ENCODE measurements around the gene ATP6V1D. TPM values are rescaled to one million over a fixed set of nuclear protein-coding genes. Genes with fewer than 3 reads are reported as not detected.

The ATP6V1D gene
- 70.4 and 81.7 TPM in 2 replicates for polyA plus RNA-seq (2011; rRNA removed)
- 19.5 and 20.5 TPM in 2 replicates for polyA plus RNA-seq (2012; cell fraction: cytosol; rRNA removed)
- polyA plus RNA-seq (2012; cell fraction: nucleus; rRNA removed), result 7.8 and 15.6 TPM in 2 replicates
- 95.0 to 104 TPM (median 101 TPM) in 3 replicates for polyA plus RNA-seq (2017; fragmentation: RNase III; extraction: RNeasy Plus Mini Kit Qiagen cat#74134 plus additional on column Dnase treatment)
- polyA minus RNA-seq (2011; rRNA and poly(A)+ RNA removed), result 23.3 and 30.2 TPM in 2 replicates

GRCh38 chr14:67359775-67360469 is at the start of gene ATP6V1D, which contains the start of gene EIF2S1:
Gene ATP6V1D, minus strand, starts transcription at chr14:67359804. Its CDS starts 106 bp downstream, at chr14:67359698.
Gene EIF2S1, plus strand, starts transcription at chr14:67360328. Its CDS starts 4,440 bp downstream, at chr14:67364768.
- ChIA-PET POLR2A (interaction anchor here (0.8 to 1.2 kb wide), 6 partner anchors 34 to 852 kb away, joined by 3 to 11 read pairs (median 4); partner anchors contain the start of genes GPHN, PALS1, PIGH and PLEK2), CTCF (interaction anchor here (0.6 to 2.7 kb wide), 37 partner anchors 9 to 960 kb away, joined by 3 to 18 read pairs (median 3); partner anchors contain the start of gene PLEK2)
- Histone ChIP-seq H3K4me1 (peaks cover 39% of the 10 kb centered on the region), H3K4me3 (peak within 1 kb of the TSS; percentile 87), H3K27ac (peak within 1 kb of the TSS; percentile 95 to 99), H3K4me2 (peak within 1 kb of the TSS; percentile 94), H3K9me3 (no peaks in the 10 kb centered on the region)
- DNase-seq (ENCODE audit: low read depth in 1 of 2, low spot score in 1 of 2) (peak; percentile 98 to 100), FAIRE-seq (peak; percentile 99), ATAC-seq (peak; percentile 95 to 97)
- WGBS (ENCODE audit: missing lambda C conversion rate), result 2% methylated on average over 38 of the region's 47 CpGs
- TF ChIP-seq E2F6 (IDR thresholded peaks at IDR 0.05; ENCODE audit: borderline replicate concordance, low read depth) (peak; percentile 29; the same call in 1 of the 2 replicates), NPAS2 (CRISPR knock-in tag; IDR thresholded peaks at IDR 0.05; ENCODE audit: borderline replicate concordance) (no peak), POLR2AphosphoS2 (conservative IDR thresholded peaks at IDR 0.05; ENCODE audit: low read length) (no peak), NFE2L2 (conservative IDR thresholded peaks at IDR 0.05; ENCODE audit: low read length) (no peak), MAX (IDR thresholded peaks at IDR 0.05) (peak; percentile 97), CEBPB (IDR thresholded peaks at IDR 0.05) (peak in 1 of 2 experiments; percentile 14; a peak in 2 of 4 replicates), HMGXB4 (CRISPR knock-in tag; IDR thresholded peaks at IDR 0.05; ENCODE audit: borderline replicate concordance) (no peak), CHD2 (IDR thresholded peaks at IDR 0.05; ENCODE audit: low read length, partially characterized antibody) (no peak), RAD21 (conservative IDR thresholded peaks at IDR 0.05 in 1 of 2, IDR thresholded peaks at IDR 0.05 in 1 of 2) (peak in 1 of 2 experiments; percentile 26; a peak in 2 of 5 replicates), ATOH8 (CRISPR knock-in tag; IDR thresholded peaks at IDR 0.05; ENCODE audit: low read depth) (no peak), PBX3 (IDR thresholded peaks at IDR 0.05) (peak; percentile 65; the same call in 1 of the 2 replicates), MAZ (IDR thresholded peaks at IDR 0.05; ENCODE audit: borderline replicate concordance, low read depth, low read length) (0 out of 2 replicates have a peak, but pooled peaks have one; percentile 36), KDM1A (IDR thresholded peaks at IDR 0.05; ENCODE audit: low read depth) (no peak), FOSB (CRISPR knock-in tag; IDR thresholded peaks at IDR 0.05) (no peak), KDM5A (IDR thresholded peaks at IDR 0.05) (peak; percentile 87), HES2 (IDR thresholded peaks at IDR 0.05) (no peak), RNF2 (IDR thresholded peaks at IDR 0.05; ENCODE audit: borderline replicate concordance, low read depth) (no peak), FOSL2 (IDR thresholded peaks at IDR 0.05) (no peak), FOSL2 (CRISPR knock-in tag; IDR thresholded peaks at IDR 0.05) (no peak), TFCP2L1 (CRISPR knock-in tag; IDR thresholded peaks at IDR 0.05) (no peak), HOXB13 (CRISPR knock-in tag; IDR thresholded peaks at IDR 0.05; ENCODE audit: low read depth) (no peak), CTCF (IDR thresholded peaks at IDR 0.05) (peak; percentile 98), POLR2A (IDR thresholded peaks at IDR 0.05; ENCODE audit: low read length) (peak; percentile 85), CBX8 (IDR thresholded peaks at IDR 0.05) (no peak), CBX2 (IDR thresholded peaks at IDR 0.05; ENCODE audit: borderline replicate concordance, low read depth) (no peak), USF2 (IDR thresholded peaks at IDR 0.05) (peak; percentile 87), EP300 (IDR thresholded peaks at IDR 0.05) (0 out of 5 replicates have a peak, but pooled peaks of 1 of the 2 experiments have one; percentile 34), SMC3 (IDR thresholded peaks at IDR 0.05) (no peak), HEYL (CRISPR knock-in tag; IDR thresholded peaks at IDR 0.05) (no peak), MYC (IDR thresholded peaks at IDR 0.05; ENCODE audit: borderline replicate concordance, low read length) (peak; percentile 91)
